Measurements from ENCODE around the gene TMEM41B.

- TF ChIP-seq CTCF (IDR thresholded peaks at IDR 0.05; ENCODE audit: borderline replicate concordance, extremely low read depth, low read length, poor library complexity, severe bottlenecking) (no peak), EZH2 (IDR thresholded peaks at IDR 0.05; ENCODE audit: borderline replicate concordance, low read depth, low read length, severe bottlenecking) (no peak)
Measured at GRCh38 chr11:9263840-9264315, 50.5 kb downstream of the TMEM41B start.

Data from DND-41 (cell line).